Measurements from ENCODE around the gene CELF2.

The CELF2 gene

DNA sequence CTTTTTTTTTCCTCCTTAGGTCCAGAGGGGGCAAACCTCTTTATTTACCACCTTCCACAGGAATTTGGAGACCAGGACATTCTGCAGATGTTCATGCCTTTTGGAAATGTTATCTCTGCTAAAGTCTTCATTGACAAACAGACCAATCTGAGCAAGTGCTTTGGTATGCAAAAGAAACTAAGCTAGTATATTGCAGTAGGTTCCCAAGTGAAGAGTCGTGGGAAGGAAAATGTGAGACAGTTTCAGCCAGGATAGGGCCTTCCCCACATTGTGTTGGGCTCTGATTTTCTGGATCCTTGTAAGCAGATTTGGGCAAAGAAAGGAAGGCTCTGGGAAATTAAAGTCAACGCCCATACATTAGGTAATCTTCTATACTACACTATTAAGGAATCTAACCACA lies 308.1 kb downstream of the CELF2 start:
- no peak overlapping the region for H3K4me3 ChIP-seq (ENCODE audit: low read depth, low read length)

DNA sequence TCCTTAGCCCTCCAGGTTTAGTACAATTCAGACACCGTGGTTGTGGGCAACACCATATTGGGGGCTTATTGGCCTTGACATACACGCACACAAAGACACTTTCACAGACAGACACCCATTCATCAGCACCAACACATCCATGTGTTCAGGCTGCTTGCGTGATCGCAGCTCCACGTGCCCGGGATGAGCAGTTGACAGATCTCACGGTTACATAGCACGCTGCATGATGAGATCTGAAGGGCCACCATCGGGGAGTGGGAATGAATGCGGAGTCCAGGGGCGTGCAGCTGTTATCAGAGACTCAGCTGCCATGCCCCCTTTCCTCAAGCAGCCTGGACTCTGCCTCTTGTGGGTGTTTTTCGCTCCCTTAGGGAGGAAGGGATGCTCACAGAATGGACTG lies 308.6 kb downstream of the CELF2 start:
- ChIA-PET CTCF (interaction anchor here (0.6 kb wide), 1 partner anchor 42 kb away, joined by 3 read pairs; no protein-coding TSS in a partner anchor), POLR2A (no interaction called here)
- no peak overlapping the region for H3K4me3 ChIP-seq (ENCODE audit: low read depth, low read length)
- TF ChIP-seq ZNF16 (tag by site-specific recombination; IDR thresholded peaks at IDR 0.05; ENCODE audit: low read depth) (no peak), ZNF501 (tag by site-specific recombination; IDR thresholded peaks at IDR 0.05) (no peak), ZNF155 (tag by site-specific recombination; IDR thresholded peaks at IDR 0.05) (no peak), ZNF610 (tag by site-specific recombination; IDR thresholded peaks at IDR 0.05; ENCODE audit: borderline replicate concordance) (no peak), ZEB2 (tag by site-specific recombination; IDR thresholded peaks at IDR 0.05) (no peak), MYNN (tag by site-specific recombination; IDR thresholded peaks at IDR 0.05; ENCODE audit: borderline replicate concordance) (no peak), ZNF223 (tag by site-specific recombination; IDR thresholded peaks at IDR 0.05) (no peak), ZFHX2 (tag by site-specific recombination; conservative IDR thresholded peaks at IDR 0.05) (no peak), ZNF274 (IDR thresholded peaks at IDR 0.05; ENCODE audit: low read length) (no peak), ZNF274 (tag by site-specific recombination; IDR thresholded peaks at IDR 0.05; ENCODE audit: borderline replicate concordance) (no peak), ZNF302 (tag by site-specific recombination; IDR thresholded peaks at IDR 0.05; ENCODE audit: low read depth) (no peak), SETDB1 (IDR thresholded peaks at IDR 0.05; ENCODE audit: insufficient read length, low read length) (no peak)
- TF ChIP-seq, protein P1, sequence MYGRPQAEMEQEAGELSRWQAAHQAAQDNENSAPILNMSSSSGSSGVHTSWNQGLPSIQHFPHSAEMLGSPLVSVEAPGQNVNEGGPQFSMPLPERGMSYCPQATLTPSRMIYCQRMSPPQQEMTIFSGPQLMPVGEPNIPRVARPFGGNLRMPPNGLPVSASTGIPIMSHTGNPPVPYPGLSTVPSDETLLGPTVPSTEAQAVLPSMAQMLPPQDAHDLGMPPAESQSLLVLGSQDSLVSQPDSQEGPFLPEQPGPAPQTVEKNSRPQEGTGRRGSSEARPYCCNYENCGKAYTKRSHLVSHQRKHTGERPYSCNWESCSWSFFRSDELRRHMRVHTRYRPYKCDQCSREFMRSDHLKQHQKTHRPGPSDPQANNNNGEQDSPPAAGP (tag by site-specific recombination; IDR thresholded peaks at IDR 0.05): no peak
- TF ChIP-seq, protein P2, sequence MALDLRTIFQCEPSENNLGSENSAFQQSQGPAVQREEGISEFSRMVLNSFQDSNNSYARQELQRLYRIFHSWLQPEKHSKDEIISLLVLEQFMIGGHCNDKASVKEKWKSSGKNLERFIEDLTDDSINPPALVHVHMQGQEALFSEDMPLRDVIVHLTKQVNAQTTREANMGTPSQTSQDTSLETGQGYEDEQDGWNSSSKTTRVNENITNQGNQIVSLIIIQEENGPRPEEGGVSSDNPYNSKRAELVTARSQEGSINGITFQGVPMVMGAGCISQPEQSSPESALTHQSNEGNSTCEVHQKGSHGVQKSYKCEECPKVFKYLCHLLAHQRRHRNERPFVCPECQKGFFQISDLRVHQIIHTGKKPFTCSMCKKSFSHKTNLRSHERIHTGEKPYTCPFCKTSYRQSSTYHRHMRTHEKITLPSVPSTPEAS (tag by site-specific recombination; IDR thresholded peaks at IDR 0.05): no peak
- TF ChIP-seq, protein P3, sequence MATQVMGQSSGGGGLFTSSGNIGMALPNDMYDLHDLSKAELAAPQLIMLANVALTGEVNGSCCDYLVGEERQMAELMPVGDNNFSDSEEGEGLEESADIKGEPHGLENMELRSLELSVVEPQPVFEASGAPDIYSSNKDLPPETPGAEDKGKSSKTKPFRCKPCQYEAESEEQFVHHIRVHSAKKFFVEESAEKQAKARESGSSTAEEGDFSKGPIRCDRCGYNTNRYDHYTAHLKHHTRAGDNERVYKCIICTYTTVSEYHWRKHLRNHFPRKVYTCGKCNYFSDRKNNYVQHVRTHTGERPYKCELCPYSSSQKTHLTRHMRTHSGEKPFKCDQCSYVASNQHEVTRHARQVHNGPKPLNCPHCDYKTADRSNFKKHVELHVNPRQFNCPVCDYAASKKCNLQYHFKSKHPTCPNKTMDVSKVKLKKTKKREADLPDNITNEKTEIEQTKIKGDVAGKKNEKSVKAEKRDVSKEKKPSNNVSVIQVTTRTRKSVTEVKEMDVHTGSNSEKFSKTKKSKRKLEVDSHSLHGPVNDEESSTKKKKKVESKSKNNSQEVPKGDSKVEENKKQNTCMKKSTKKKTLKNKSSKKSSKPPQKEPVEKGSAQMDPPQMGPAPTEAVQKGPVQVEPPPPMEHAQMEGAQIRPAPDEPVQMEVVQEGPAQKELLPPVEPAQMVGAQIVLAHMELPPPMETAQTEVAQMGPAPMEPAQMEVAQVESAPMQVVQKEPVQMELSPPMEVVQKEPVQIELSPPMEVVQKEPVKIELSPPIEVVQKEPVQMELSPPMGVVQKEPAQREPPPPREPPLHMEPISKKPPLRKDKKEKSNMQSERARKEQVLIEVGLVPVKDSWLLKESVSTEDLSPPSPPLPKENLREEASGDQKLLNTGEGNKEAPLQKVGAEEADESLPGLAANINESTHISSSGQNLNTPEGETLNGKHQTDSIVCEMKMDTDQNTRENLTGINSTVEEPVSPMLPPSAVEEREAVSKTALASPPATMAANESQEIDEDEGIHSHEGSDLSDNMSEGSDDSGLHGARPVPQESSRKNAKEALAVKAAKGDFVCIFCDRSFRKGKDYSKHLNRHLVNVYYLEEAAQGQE (tag by site-specific recombination; IDR thresholded peaks at IDR 0.05): no peak
- TF ChIP-seq, protein P4, sequence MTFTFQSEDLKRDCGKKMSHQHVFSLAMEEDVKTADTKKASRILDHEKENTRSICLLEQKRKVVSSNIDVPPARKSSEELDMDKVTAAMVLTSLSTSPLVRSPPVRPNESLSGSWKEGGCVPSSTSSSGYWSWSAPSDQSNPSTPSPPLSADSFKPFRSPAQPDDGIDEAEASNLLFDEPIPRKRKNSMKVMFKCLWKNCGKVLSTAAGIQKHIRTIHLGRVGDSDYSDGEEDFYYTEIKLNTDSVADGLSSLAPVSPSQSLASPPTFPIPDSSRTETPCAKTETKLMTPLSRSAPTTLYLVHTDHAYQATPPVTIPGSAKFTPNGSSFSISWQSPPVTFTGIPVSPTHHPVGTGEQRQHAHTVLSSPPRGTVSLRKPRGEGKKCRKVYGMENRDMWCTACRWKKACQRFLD (tag by site-specific recombination; IDR thresholded peaks at IDR 0.05): no peak
- no peak overlapping the region for H3K27ac ChIP-seq (ENCODE audit: extremely low read depth, low read depth, low read length)
- peaks cover 0 to 32% of the 10 kb centered on the region in 2 experiments; a peak in 1 of 3 replicates for H3K36me3 ChIP-seq (ENCODE audit: control insufficient read depth in 2 of 2, insufficient read depth in 1 of 2, low read length in 2 of 2)
- no peaks in the 10 kb centered on the region for H3K9me3 ChIP-seq (ENCODE audit: control insufficient read depth, insufficient read depth, low read depth, low read length)
- H3K4me1 ChIP-seq (ENCODE audit: control insufficient read depth, insufficient read depth, low read length): no peaks in the 10 kb centered on the region

More for the DNA sequence above, 308.1 kb downstream of the CELF2 start:
- Histone ChIP-seq H3K36me3 (ENCODE audit: control insufficient read depth in 2 of 2, insufficient read depth in 1 of 2, low read length in 2 of 2) (peaks cover 0 to 35% of the 10 kb centered on the region in 2 experiments; a peak in 1 of 3 replicates), H3K27ac (ENCODE audit: extremely low read depth, low read depth, low read length) (no peak overlapping the region), H3K9me3 (ENCODE audit: control insufficient read depth, insufficient read depth, low read depth, low read length) (no peaks in the 10 kb centered on the region), H3K4me1 (ENCODE audit: control insufficient read depth, insufficient read depth, low read length) (no peaks in the 10 kb centered on the region)
- CTCF ChIA-PET: interaction anchor here (0.6 kb wide), 1 partner anchor 42 kb away, joined by 3 read pairs; no protein-coding TSS in a partner anchor
- TF ChIP-seq ZNF677 (tag by site-specific recombination; IDR thresholded peaks at IDR 0.05): no peak
- no peak for TF ChIP-seq ZNF175 (tag by site-specific recombination; IDR thresholded peaks at IDR 0.05)
- POLR2A ChIA-PET: no interaction called here
